Choroid plexus epithelial cell (primary cell): Measurements from ENCODE around the gene ZSCAN10.

Experiments
- DNase-seq: peaks from one replicate; pipeline ENCODE4 v3.0.0-alpha.2; 2010; ENCODE audit warnings: low read depth
- H3K4me3 ChIP-seq: 2 replicates; pipeline ENCODE4 v1.5.1; 2011; ENCODE audit warnings: low read depth, mild to moderate bottlenecking, control low read depth, low read length, moderate library complexity
- TF ChIP-seq, protein P1 (sequence below): conservative IDR thresholded peaks from 2 replicates; pipeline ENCODE4 v1.5.1; 2011; ENCODE audit warnings: low read depth, mild to moderate bottlenecking, control low read depth, inconsistent platforms, low read length, moderate library complexity

The ZSCAN10 gene

GRCh38 chr16:3121851-3122467, 22.9 kb upstream of the ZSCAN10 start:
- no peak overlapping the region for H3K4me3 ChIP-seq
- TF ChIP-seq, protein P1, sequence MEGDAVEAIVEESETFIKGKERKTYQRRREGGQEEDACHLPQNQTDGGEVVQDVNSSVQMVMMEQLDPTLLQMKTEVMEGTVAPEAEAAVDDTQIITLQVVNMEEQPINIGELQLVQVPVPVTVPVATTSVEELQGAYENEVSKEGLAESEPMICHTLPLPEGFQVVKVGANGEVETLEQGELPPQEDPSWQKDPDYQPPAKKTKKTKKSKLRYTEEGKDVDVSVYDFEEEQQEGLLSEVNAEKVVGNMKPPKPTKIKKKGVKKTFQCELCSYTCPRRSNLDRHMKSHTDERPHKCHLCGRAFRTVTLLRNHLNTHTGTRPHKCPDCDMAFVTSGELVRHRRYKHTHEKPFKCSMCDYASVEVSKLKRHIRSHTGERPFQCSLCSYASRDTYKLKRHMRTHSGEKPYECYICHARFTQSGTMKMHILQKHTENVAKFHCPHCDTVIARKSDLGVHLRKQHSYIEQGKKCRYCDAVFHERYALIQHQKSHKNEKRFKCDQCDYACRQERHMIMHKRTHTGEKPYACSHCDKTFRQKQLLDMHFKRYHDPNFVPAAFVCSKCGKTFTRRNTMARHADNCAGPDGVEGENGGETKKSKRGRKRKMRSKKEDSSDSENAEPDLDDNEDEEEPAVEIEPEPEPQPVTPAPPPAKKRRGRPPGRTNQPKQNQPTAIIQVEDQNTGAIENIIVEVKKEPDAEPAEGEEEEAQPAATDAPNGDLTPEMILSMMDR: no peak
- DNase-seq: peak; percentile 36

- H3K4me3 ChIP-seq: no peak overlapping the region
- DNase-seq: no peak
- TF ChIP-seq, protein P1: no peak
Observed at GRCh38 chr16:3120435-3120834, 21.3 kb upstream of the ZSCAN10 start.

DNA sequence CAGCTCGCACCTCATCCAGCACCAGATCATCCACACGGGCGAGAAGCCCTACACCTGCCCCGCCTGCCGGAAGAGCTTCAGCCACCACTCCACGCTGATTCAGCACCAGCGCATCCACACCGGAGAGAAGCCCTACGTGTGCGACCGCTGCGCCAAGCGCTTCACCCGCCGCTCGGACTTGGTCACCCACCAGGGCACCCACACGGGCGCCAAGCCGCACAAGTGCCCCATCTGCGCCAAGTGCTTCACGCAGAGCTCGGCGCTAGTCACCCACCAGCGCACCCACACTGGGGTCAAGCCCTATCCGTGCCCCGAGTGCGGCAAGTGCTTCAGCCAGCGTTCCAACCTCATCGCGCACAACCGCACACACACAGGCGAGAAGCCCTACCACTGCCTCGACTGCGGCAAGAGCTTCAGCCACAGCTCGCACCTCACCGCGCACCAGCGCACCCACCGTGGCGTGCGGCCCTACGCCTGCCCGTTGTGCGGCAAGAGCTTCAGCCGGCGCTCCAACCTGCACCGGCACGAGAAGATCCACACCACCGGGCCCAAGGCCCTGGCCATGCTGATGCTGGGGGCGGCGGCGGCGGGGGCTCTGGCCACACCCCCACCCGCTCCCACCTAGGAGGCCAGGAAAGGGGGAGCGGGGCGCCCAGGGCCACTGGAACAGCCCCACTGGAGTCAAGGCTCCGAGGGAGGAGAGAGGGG, 20.8 kb upstream of the ZSCAN10 start:
- no peak for DNase-seq
- H3K4me3 ChIP-seq: no peak overlapping the region
- TF ChIP-seq, protein P1: no peak

GRCh38 chr16:3119286-3119685, 20.2 kb upstream of the ZSCAN10 start:
- H3K4me3 ChIP-seq: no peak overlapping the region
- TF ChIP-seq, protein P1: no peak
- DNase-seq: no peak

- TF ChIP-seq, protein P1: no peak
- H3K4me3 ChIP-seq: no peak overlapping the region
- DNase-seq: no peak
Observed at GRCh38 chr16:3118846-3119245, 19.8 kb upstream of the ZSCAN10 start.

DNA sequence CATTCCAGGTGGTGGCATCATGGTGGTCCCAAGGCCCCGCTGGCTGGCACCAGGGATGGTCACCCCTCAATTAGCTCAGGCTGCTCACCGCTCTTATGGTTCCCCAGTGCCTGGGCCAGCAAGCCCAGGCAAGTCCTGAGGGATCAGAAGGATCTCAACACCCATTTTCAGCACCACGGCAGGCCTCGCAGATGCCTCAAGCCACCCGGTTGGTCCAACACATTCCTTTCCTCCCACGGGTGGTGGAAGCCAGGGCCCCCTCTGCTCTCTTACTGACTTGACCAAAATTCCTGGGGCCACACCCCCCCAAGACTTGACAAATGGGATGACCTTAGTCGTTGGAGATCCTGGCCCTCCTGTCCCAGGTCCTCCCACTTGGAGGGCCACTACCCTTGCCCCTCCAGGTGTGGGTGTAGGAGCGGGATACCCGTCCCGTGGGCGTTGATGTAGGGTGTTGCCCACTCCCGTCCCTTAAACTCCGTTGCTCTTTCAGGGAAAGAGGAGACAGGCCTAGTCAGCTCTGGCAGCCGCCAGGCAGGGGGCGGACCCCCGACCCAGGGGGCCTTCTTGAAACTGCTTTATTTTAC, 19.2 kb upstream of the ZSCAN10 start:
- no peak overlapping the region for H3K4me3 ChIP-seq
- DNase-seq: no peak
- TF ChIP-seq, protein P1: no peak

GRCh38 chr16:3115561-3115960, 16.5 kb upstream of the ZSCAN10 start:
- TF ChIP-seq, protein P1: no peak
- no peak for DNase-seq
- no peak overlapping the region for H3K4me3 ChIP-seq
